AG08395 (cell line): ENCODE measurements around the gene TXNDC11.

ENCODE experiments used
- DNase-seq: peaks from one replicate; pipeline ENCODE4 v3.0.0; 2012; ENCODE audit warnings: mixed read lengths, low spot score

Gene TXNDC11

DNA sequence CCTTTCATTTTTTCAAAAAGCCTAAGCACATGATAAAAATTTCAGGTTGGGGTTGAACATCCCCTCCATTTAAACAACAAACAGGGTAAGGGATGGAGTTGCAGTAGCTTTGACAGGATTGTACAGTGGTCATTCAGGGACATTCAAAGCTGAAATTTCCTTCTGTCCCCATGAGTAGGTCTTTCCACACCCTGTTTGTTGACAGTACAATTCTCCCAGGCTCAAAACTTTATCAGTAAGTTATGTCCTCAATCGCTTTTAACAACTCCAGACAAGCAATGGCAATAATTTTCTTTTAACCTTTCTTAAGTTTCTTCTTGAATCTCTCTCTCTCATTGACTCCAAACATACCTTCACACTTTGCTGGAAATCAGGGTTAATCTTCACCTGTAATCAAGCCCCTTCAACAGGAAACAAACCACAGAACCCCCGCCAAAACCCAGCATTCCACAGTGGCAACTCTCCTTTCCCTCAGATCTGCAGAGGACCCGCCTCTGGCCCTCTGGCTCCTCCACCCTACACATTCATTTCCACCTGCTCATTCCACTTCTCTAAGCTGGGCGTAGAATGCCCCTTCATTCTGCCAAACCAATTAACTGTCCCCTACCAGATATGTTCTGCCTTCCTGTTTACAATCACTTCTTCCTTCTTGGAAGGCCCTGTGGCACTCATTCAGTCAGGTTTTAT, 20.7 kb downstream of the TXNDC11 start:
- DNase-seq = no peak

DNA sequence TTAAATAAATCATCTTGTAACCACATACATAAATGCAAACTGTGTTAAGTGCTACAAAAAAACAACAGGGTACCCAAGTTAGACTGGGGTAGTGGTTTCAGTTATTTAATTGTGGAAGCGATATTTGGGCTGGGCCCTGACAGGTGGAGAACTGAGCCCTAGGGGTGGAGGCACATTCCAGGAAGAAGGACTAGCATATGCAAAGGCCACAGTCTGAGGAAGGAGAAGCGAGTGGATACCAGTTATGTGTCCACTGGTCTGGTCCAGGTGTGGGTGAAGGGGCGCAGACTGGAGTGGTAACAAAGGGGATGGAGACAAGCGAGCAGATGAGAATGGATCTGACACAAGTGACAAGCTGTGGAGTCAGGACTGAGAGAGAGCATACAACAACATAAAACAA, 22.9 kb downstream of the TXNDC11 start:
- no peak for DNase-seq

GRCh38 chr16:11719171-11719570, 23.5 kb downstream of the TXNDC11 start:
- no peak for DNase-seq

DNA sequence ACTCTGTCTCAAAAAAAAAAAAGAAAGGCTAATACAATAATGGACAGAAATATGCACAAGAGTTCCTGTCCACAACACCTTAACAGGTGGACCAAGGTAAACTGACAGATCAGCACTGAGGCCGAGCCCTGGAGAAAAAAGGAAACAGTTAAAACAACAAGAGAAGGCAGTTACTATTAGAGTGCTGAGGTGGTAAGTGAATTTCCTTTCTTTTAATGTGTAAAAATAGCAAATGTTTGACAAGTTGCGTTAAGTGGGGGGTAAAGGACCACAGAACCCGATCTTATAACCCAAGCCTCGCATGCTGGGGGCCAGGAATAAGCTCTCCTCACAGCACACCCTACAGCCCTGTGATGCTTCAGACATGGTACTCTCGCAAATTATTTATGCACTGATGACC, 24.8 kb downstream of the TXNDC11 start:
- no peak for DNase-seq

DNA sequence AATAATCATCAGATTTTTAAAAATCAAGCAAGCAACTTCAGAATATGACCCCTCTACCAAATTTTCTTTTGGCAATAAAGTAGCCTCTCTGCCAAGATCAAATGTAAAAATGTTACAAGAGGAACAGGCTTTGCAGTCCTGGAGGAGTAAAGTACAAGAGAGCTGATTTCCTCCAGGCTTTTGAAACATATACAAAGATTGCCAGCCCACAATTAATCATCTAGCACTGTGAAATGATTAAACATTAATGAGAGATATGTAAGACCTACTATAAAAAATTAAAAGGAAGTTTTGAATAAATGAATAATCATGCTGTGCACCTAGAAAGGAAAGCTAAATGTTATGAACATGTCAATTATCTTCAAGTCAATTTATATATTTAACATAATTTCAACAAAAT, 26.3 kb downstream of the TXNDC11 start:
- no peak for DNase-seq

- no peak for DNase-seq
Observed at GRCh38 chr16:11715246-11715947, 27.3 kb downstream of the TXNDC11 start.

DNA sequence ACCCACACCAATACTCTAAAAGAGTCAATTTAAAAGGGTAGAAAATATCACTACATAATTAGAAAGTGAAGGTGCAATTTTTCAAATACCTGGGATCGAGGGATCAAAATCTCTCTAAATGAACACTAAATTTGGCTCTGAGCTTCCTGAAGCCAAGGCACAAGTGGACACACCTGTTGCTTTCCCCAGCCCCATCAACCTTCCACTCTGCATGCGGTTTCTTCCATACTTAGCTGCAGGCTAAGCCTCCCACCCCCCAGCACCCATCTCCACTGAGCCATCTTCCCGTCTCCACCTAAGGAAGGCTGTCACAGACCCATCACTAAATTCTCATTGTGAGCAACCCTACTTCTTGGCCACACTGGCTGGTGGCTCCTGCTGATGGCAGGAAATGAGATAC, 30.5 kb downstream of the TXNDC11 start:
- no peak for DNase-seq

DNA sequence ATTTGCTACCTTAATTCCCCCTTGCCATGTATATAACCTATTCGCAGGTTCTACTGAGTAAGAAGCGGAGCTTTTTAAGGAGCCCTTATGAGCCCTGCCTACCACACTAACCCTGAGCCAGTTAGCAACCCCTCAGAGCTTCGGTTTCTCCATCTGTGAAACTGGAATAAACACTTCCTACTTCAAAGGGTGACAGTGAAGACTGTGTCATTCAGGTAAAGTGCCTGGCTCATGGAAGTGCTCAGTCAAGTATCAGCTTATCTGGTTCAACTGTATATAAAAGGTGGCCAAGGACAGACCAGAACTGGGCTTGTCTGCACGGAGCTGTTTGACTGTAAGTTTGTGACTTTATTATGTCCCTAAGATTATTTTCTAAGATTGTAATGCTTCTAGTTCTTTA, 31.0 kb downstream of the TXNDC11 start:
- DNase-seq = no peak

GRCh38 chr16:11708421-11708820, 34.2 kb downstream of the TXNDC11 start:
- DNase-seq = no peak

- DNase-seq = no peak
Observed at GRCh38 chr16:11707679-11708197, 34.9 kb downstream of the TXNDC11 start.

DNA sequence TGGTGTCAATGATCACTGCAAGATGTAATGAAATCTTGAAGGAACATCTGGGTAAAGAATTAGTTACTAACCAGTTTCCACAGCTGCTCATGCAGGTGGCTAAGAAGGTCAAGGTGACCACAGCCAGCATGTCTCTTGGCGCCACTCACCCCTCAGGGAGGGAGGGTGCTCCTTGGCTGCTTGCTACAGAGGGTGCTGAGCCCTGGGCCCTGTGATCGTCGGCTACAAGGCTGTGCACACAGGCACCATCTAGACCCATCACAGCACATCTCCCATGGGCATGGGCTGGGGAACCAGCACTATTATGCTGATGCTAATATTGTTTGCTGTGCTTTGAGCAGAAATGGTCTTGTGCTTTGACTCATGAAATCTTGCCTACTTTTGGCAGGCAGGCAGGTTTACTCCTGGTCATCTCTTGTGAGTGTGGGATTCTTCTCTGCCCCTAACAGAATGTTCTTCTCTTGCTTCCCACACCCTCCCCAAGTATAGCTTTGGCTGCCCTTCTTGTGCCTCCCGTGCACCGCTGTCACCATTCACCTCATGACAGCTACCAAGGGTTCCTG, 36.4 kb downstream of the TXNDC11 start:
- DNase-seq = no peak

DNA sequence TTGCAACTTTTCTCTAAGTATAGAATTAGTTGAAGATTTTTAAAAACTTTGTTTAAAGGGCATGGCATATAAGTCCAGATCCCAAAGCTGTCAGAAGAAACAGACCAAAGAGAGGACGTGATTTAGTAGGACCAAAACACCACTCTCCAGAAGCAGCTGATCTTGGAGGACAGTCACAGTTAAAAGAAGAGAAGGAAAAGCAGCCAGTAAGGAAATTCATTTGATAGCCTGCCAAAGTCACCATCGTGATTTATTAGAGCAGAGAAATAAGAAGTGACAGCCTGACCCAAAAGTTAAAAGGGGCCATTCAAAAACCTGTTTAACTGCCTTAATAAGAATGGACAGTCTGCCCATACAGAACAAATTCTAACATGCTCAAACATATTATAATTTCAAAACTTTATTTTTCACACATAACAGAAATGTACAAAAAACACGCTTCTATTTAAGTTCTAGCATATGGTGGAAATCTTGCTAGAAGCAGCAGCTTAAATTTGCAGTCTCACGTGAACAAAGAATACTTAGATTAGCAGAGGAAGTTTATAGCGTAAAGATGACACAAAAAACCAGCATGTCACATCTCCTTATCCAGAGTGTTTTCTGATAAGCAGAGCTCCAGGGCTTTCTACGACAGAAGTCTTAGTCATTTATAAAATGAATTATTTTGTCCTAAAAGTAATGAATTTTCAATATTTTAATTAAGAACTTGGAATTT, 37.2 kb downstream of the TXNDC11 start:
- DNase-seq = no peak

DNA sequence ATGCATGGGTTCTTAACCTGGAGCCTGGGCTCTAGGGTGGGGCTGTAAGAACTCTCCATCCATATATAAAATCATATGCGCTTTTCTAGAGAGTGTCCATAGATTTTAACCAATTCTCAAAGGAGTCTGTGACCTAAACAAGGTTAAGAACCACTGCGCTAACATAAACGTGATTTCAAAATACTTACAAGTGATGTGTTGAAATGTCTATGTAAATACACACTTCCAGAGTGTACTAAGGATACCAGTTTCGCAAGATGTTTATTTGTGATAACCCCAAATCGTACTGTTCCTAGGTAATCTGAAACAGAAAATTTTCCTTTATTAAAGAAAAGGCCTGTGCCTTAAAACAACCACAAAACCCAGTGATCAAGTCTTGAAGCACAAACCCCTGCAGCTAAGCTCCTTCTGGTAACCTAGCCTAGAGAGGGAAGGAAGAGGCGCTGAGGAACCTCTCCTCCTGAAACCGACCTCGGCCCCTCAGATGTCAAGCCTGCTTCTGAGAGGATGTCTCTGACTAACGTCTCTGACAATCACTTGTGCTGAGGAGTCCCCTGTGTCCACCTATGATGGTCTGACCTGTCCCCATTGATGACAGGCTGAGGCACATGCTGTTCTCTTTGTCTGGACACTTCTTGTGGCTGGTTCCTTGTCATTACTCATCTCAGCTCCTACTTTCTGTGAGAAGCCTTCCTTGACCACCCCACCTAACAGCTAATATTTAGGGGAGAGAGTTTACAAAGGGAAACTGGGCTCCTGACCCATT, 42.2 kb downstream of the TXNDC11 start:
- no peak for DNase-seq

DNA sequence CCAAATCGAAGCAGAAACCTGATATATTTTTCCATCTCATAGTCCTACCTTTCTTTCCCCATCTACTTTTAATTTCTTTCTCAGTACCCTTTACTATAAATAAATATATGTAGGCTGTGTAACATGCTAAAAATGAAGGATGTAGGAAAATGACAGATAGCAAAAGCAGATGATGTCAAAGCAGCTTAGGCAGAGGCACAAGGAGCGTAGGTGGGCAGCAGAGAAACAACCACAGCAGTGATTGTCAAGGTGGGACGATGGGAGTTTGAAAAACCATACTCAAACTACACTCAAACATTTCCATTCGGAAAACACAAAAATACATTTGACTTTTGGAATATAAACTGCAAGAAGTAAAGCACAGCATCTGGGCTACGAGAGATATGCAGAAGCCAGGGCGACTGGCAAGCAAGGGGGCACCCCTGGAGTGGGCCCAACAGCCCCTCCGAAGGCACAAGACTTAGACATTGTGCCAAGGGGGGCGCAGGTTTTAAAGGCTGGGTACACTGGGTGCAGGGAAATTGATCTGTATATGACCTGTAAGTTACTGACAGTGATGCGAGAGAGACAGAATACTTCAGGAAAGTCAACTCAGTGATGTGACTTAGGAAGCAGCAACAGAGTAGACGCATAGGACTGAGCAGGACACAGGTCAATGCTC, 43.3 kb downstream of the TXNDC11 start:
- no peak for DNase-seq

DNA sequence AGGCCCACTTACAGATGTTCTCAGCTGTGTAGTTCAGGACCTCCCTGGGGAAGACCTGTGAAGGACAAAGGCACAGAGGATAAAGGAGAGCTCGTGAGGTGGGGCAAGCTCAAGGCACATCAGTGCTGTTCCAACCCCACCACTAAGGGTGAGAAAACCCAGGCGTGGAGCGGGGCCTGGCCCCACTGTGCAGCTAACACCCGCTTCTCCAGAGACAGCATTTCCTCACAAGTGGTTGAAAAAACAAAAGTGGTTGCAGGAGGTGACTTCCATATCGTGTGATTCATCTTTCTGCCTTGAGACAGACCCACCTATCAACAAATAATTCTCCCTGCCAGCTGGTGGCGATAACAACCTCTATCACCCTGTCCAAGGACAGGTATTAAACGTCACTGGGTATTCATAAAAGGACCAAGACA, 44.4 kb downstream of the TXNDC11 start:
- DNase-seq = no peak

DNA sequence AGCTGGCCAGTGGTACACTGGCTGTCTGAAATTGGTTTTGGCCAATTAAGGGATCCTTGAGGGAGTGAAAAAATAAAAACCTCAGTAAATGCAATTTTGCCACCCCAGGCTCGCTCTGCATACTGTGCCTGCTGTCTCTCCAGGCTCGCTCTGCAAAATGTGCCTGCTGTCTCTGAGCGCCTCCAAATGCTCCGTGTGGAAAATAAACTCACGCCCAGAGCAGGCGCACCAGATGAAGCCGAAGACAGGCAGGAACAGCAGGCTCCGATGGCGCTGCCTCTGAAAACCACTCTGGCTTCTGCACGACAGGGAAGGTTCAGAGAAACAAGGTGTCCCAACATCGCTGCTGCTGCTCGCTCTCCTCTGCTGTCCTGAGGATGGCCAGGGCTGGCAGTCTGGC, 45.3 kb downstream of the TXNDC11 start:
- no peak for DNase-seq

- no peak for DNase-seq
Observed at GRCh38 chr16:11696266-11697012, 46.2 kb downstream of the TXNDC11 start.

GRCh38 chr16:11692651-11693050, 50.0 kb downstream of the TXNDC11 start:
- DNase-seq = no peak

DNA sequence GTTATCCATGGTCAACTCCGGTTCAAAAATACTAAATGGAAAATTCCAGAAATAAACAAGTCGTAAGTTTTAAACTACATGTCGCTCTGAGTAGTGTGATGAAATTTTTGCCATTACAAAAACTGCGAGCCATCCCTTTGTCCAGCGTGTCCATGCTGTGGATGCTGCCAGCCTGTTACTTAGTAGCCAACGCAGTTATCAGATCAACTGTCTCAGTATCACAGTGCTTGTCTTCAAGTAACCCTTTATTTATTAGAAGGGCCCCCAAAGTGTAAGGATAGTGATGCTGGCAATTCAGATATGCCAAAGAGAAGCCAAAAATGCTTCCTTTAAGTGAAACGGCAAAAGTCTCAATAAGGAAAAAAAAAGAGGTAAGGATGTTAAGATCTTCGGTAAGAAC, 50.5 kb downstream of the TXNDC11 start:
- DNase-seq = no peak

GRCh38 chr16:11691771-11692170, 50.9 kb downstream of the TXNDC11 start:
- DNase-seq = no peak

DNA sequence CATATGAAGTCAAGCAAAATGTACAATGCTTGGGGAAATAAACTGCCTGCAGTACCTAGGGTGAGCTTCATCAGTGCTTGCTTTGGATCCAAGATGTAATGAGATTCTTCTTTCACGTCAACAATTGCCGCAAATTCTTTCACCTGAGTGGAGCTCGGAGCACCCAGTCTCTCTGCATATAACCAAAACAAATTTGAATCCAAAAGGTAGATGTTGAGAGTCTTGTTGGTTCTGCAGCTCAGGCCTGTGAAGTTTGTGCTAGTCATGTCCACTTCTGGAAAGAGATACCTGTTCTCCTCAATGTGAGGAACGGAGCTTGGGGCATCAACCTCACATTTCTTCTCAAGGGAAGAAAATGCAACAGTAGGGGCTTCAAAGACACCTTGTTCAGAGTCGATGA, 51.4 kb downstream of the TXNDC11 start:
- no peak for DNase-seq
